Mononuclear cell (primary cell): ENCODE data around the gene CHCHD3. TPM values are rescaled to one million over a fixed set of nuclear protein-coding genes. Genes with fewer than 3 reads are reported as not detected.

Experiments used
- H3K27me3 ChIP-seq: 2 replicates; pipeline ENCODE4 v1.6.0; 2011; ENCODE audit warnings: low read length, control low read depth; ENCODE audit not compliant: insufficient read depth
- H3K4me1 ChIP-seq: 2 replicates; pipeline ENCODE4 v1.5.1; 2011; ENCODE audit warnings: mild to moderate bottlenecking, low read length, control low read depth; ENCODE audit not compliant: insufficient read depth
- H3K4me3 ChIP-seq: 2 replicates; pipeline ENCODE4 v1.5.1; 2011; ENCODE audit warnings: mild to moderate bottlenecking, low read length, moderate library complexity
- H3K9me3 ChIP-seq: 2 replicates; pipeline ENCODE4 v1.5.1; 2011; ENCODE audit warnings: low read depth, mild to moderate bottlenecking, control low read depth, low read length
- total RNA-seq: library from RNA; depleted of rRNA; stranded (reverse); fragments of >200 nt; gene quantifications from one replicate; pipeline ENCODE4 v1.2.3, GENCODE V29; 2012

Gene CHCHD3
- total RNA-seq, 1 donor, result 31.1 TPM

DNA sequence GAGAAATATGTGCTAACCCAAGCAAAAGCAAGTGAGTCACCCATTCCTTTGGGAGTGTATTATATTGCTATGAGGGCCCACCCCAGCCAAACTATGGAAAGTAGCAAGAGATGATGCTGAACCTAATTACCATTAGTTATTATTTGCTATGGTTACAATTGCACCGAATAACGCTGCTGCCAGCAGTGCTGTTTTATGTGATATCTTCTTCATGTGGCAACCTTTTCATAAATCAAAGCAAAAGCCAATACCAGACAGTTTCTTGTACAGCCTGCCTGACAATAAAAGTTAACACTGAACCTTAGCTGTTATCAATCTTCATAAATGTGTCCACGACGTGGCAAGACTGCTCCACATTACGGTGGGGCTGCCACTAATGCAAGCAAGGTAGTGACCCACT, 263.9 kb downstream of the CHCHD3 start:
- Histone ChIP-seq H3K4me1 (no peaks in the 10 kb centered on the region), H3K9me3 (no peaks in the 10 kb centered on the region), H3K27me3 (no peaks in the 10 kb centered on the region), H3K4me3 (no peak overlapping the region)

DNA sequence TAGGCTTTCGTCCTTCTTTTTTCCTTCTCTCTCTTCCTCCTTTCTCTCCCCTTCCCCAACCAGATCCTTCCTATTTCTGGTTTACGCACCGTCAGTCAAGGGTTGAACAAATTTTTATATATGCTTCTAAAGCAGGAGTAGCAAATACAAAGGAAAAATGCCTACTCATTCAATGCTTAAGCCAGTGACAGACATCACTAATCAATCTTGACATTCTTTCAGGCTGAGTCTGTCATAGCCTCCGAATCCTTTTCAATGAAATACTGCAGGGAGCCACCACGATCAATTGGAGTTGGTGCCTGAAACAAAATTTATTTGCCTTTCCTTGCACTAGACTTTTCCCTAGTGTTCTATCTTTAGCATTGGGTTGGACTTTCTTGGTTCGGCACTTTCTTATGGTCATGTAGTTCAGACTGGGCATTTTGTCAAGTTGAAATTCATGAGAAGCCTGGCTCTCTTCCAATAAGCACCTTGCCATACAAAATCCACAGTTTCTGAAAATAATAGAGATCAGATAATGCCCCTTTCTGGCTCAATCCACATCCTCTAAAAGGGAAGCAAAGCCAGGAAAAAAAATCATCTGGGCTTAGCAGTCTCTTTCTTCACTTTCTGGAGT, 266.1 kb downstream of the CHCHD3 start:
- H3K27me3 ChIP-seq, result no peaks in the 10 kb centered on the region
- H3K4me3 ChIP-seq, result no peak overlapping the region
- H3K4me1 ChIP-seq, result no peaks in the 10 kb centered on the region
- H3K9me3 ChIP-seq, result no peaks in the 10 kb centered on the region

DNA sequence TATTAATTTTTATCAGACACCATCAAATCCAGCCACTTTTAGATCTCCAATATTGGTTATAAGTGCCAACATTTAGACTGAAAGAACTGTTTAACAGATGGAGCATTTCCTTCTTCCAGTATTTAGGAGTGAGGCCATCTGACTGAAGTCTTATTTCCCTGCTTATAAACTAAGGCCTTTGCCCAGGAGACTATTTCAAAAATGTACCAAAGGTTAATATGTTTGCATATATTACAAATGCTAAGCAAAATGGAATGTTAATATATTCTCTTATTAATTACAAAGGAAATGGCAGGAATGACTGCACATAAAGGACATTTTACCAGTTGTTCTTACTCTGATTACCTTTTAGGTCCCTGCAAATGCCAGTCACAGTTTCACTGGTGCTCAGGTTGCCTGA, 266.8 kb downstream of the CHCHD3 start:
- H3K4me3 ChIP-seq, result no peak overlapping the region
- H3K9me3 ChIP-seq, result no peaks in the 10 kb centered on the region
- H3K4me1 ChIP-seq, result no peaks in the 10 kb centered on the region
- H3K27me3 ChIP-seq, result no peaks in the 10 kb centered on the region

DNA sequence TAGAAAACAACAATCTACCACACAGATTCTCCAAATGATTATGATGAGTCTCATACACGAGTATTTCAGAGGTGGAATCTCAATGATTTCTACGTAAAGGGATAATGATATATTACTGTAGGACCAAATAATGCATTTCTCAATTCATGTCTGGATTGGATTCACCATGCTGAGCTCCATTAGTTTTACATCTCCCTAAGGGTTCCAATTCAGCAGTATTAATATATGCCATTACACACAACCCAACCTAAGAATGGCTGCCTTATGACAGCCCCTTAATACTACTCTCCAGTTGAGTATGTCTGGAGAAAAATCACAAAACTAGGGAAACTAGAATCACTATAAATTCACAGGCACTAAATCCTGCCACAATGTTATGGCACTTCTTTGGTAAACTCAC, 271.3 kb downstream of the CHCHD3 start:
- Histone ChIP-seq H3K4me3 (no peak overlapping the region), H3K9me3 (no peaks in the 10 kb centered on the region), H3K4me1 (peaks cover 4% of the 10 kb centered on the region), H3K27me3 (no peaks in the 10 kb centered on the region)

DNA sequence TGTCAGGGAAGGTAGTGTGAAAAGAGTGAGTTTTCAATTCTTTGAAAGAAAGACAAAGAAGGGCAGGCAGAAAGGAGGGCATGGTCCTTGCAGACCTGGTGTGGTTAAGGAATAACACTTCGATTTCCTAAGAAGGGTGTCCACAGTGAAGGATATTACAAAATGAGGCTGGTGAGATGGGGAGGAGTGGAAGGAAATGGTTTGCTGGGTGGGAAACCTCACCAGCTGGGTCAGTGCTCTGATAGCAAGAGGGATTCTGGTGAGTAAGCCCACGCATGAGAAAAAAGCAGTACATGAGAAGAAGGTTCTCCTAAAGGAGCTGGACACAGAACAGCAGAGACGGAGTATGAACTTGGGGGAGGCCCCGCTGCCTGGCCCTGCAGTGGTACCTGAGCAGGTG, 275.1 kb downstream of the CHCHD3 start:
- Histone ChIP-seq H3K27me3 (no peaks in the 10 kb centered on the region), H3K4me3 (no peak overlapping the region), H3K4me1 (peaks cover 4% of the 10 kb centered on the region), H3K9me3 (no peaks in the 10 kb centered on the region)

DNA sequence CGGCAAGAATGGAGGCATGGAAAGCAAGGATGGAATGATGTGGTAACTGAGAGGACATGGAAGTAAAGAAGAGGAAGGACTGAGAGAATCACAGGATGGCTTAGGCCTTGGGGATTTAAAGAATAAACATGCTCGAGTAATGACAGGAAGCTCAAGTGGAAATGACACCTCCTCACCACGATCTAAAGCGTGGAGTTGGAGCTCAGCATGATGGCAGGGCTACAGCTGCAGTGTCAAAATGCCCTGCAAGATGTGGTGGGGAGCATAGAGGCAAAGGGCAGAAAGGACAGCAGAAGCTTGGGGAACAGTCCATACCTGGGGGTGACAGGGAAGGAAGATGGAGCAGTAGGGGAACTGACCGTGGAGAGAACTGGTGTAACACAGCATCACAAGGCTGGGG, 276.1 kb downstream of the CHCHD3 start:
- H3K27me3 ChIP-seq, result no peaks in the 10 kb centered on the region
- H3K4me1 ChIP-seq, result peaks cover 4% of the 10 kb centered on the region
- H3K4me3 ChIP-seq, result no peak overlapping the region
- no peaks in the 10 kb centered on the region for H3K9me3 ChIP-seq

DNA sequence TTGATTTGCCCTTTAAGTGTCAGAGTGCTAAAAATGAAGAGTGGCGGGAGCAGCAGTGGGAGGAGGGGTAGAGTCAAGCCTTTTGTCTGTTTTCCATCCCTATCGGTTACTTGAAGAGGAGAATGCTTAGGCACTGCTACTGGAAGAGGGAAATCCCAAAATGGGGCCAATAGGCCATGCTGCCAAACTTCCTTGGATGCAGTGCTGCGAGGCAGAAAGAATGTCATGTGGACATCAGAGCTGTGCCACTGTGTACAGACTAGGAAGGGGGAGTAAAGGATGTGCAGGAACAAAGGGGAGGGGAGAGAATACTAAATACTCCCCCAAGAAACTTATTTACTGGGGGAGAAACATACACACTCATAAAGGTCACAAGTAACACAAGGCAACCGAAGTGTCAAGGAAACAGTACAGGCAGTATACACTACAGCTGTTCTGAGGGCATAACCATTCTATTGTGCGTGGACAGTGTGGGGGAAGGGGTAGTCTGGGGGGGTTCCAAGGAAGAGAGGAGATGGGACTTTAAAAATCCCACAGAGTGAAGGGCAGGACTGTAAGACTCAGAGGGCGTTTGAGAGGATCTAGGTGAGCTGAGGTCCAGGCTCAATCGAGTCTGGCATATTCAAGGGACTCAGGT, 276.9 kb downstream of the CHCHD3 start:
- Histone ChIP-seq H3K9me3 (no peaks in the 10 kb centered on the region), H3K27me3 (no peaks in the 10 kb centered on the region), H3K4me1 (peaks cover 4% of the 10 kb centered on the region), H3K4me3 (no peak overlapping the region)

DNA sequence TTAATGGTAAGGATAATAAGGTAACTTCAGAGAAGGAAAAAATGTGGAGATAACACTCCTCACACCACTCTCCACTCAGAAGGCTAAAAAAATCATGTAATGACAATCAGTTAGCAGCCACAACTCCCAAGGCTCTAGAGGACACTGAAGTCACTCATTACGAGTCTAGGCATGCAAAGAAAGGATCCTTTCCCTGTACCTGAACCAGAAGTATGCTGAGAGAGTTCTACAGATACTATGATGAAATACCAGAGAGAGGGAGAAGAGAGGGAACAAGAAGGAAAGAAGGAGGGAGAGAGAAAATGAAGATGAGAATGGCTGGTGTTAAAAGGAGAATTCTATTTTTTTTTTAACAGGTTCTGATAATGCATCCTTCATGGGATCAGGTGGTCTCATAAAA, 281.4 kb downstream of the CHCHD3 start:
- Histone ChIP-seq H3K27me3 (no peaks in the 10 kb centered on the region), H3K4me3 (no peak overlapping the region), H3K9me3 (no peaks in the 10 kb centered on the region), H3K4me1 (no peaks in the 10 kb centered on the region)

DNA sequence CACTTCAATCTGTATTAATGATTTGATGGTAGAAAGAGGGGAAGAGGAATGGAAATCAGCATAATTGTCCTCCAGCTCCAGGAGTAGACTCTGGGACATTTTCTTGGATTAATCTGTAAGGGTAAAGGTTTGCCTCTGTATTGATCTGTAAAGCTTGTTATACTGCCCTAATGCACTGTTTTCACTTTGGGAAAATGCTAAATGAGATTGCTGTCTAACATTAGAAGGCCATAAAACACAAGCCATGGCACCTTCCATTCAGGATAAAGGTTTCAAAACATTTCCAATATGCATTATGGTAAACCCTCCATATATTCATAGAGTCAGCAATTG, 282.8 kb downstream of the CHCHD3 start:
- Histone ChIP-seq H3K9me3 (no peaks in the 10 kb centered on the region), H3K4me3 (no peak overlapping the region), H3K27me3 (no peaks in the 10 kb centered on the region), H3K4me1 (no peaks in the 10 kb centered on the region)

DNA sequence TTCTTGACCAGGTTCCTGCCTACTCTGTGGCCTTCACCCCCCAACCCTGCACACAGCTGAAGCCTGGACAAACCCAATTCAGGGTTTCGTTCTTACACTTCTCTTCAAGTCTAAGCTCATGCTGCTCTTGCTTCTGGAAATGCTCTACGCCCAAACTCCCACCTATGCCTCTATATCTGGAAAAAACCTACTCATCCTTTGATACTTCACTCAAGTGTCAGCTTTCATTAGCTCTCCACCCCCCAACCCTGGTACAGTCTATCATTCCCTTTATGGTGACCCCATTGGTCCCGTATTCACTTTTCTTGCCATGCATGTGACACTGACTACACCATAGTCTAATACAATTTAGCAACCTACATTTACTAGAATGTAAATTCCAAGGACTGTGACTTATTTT, 284.7 kb downstream of the CHCHD3 start:
- Histone ChIP-seq H3K4me3 (no peak overlapping the region), H3K9me3 (no peaks in the 10 kb centered on the region), H3K4me1 (no peaks in the 10 kb centered on the region), H3K27me3 (no peaks in the 10 kb centered on the region)

DNA sequence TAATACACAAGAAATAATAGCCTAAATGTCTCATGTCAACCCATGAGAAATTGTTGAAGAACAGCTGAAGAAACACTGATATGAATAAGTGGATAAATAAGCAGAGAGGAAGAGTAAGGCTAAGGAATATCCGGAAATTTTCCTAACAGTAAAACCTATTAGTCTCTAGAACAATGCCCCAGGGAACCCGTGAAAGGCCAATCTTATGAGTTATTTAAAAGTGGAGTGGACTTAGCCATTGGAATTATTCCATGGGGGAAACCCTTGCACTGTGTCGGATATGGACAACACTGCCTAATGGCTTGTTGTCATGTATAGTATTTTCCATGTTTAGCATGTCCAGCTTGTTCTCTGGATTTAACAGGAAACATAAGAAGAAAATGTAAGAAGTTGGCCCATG, 288.4 kb downstream of the CHCHD3 start:
- Histone ChIP-seq H3K4me3 (no peak overlapping the region), H3K4me1 (no peaks in the 10 kb centered on the region), H3K9me3 (no peaks in the 10 kb centered on the region), H3K27me3 (no peaks in the 10 kb centered on the region)

DNA sequence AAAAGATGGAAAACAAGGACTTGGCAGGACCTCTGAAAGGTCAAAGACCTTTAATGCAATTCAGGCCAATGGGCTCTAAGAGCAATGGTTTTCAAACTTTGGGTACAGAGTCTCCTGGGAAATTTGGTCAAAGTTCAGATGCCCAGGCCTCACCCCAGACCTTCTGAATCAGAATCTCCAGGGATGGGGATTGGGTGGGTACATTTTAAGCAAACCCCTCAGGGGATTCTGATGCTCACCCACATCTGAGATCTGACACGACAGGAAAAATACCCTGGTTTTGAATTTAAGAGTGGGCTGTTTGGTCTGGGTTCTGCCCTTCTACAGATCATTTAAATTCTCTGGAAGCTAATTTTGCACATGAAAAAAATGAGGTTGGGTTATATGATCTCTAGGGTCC, 290.9 kb downstream of the CHCHD3 start:
- H3K4me3 ChIP-seq, result no peak overlapping the region
- no peaks in the 10 kb centered on the region for H3K27me3 ChIP-seq

DNA sequence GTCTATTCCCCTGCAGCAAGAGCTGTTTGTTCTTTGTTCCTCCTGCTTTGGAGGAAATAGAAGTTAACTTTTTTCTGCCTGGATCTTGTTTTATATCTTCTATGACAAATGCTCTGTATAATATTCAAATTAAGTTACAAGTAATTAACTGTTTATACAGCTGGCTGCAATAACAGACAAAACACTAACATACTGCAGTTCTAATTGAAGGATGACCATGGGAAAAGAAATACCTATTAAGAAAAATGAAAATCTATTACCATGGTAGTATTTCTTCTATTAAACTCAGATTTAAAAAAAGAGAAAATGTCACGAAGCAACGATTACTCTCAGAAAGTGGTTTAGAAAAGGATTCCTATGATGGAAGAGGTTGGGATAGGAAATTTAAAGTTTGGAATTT, 291.8 kb downstream of the CHCHD3 start:
- Histone ChIP-seq H3K4me1 (no peaks in the 10 kb centered on the region), H3K4me3 (no peak overlapping the region), H3K9me3 (no peaks in the 10 kb centered on the region), H3K27me3 (no peaks in the 10 kb centered on the region)

More for the DNA sequence above, 290.9 kb downstream of the CHCHD3 start:
- Histone ChIP-seq H3K9me3 (no peaks in the 10 kb centered on the region), H3K4me1 (no peaks in the 10 kb centered on the region)

DNA sequence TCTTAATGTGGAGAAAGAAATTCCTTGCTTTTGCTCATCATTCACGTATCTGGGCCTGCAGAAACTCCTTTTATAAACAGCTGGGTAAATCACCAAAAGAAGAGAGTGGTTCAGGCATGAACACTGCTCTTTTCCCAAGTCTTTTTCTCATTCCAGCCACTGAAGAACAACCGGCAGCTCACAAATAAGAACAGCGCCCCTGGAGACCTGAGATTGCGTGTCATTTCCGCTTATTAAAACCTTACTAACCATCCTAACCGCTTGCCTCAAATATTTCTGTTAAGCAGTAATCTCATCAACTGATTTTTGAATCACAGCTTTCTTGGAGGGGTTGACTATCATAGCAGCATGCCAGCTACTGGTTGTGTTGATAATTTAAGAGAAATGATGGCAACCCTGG, 292.6 kb downstream of the CHCHD3 start:
- no peaks in the 10 kb centered on the region for H3K9me3 ChIP-seq
- no peaks in the 10 kb centered on the region for H3K4me1 ChIP-seq
- H3K27me3 ChIP-seq, result no peaks in the 10 kb centered on the region
- no peak overlapping the region for H3K4me3 ChIP-seq

DNA sequence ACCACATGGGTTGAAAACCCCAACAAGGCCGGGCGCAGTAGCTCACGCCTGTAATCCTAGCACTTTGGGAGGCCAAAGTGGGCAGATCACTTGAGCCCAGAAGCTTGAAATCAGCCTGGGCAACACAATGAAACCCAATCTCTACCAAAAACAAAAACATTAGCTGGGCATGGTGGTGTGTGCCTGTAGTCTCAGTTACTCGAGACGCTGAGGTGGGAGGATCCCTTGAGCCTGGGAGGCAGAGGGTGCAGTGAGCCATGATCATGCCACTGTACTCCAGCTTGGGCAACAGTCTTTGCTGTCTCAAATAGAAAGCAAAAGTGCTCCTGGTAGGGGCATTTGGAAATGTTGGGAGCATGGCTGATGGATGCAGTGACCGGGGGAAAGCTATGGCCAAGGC, 296.0 kb downstream of the CHCHD3 start:
- Histone ChIP-seq H3K9me3 (no peaks in the 10 kb centered on the region), H3K4me1 (no peaks in the 10 kb centered on the region), H3K4me3 (no peak overlapping the region), H3K27me3 (no peaks in the 10 kb centered on the region)

DNA sequence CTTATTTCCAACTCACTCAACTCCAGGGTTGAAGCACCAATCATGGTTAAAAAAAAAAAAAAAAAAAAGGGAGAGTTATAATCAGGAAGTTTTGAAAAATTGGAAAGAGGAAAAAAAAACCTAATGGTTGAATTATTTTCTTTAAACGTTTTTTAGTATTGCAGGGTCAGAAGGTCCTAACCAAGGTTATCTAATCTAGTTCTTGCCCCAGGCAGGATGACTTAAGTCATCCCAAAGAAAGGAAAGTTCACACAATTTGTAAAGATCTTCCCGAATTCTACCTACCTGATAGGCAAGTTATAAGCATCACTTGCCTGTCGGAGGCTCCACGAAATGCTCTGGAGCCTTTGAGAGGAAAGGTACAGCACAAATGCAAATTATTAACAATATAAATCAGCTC, 297.5 kb downstream of the CHCHD3 start:
- no peaks in the 10 kb centered on the region for H3K4me1 ChIP-seq
- no peaks in the 10 kb centered on the region for H3K9me3 ChIP-seq
- no peaks in the 10 kb centered on the region for H3K27me3 ChIP-seq
- no peak overlapping the region for H3K4me3 ChIP-seq
